HEK293 (cell line): Measurements from ENCODE around the gene RNF34.
"Not testable (repeated sequence)": the region's sequence is repeated elsewhere in the genome, so short reads cannot be mapped to it uniquely, and the experiment has no call there.

Experiments used
- YY1 ChIP-seq: fragments of 450-650 bp; formaldehyde crosslinking; IDR thresholded peaks from 2 replicates; pipeline ENCODE4 v1.5.1; 2018; ENCODE audit warnings: missing biosample characterization, missing genetic modification characterization
- ZEB2 ChIP-seq: fragments of 450-650 bp; formaldehyde crosslinking; IDR thresholded peaks from 2 replicates; pipeline ENCODE4 v1.5.1; 2016; ENCODE audit warnings: missing biosample characterization, missing genetic modification characterization
- TF ChIP-seq, protein P1 (sequence below): fragments of 450-650 bp; formaldehyde crosslinking; IDR thresholded peaks from 2 replicates; pipeline ENCODE4 v1.5.1; 2016; ENCODE audit warnings: missing biosample characterization, missing genetic modification characterization
- TF ChIP-seq, protein P2 (sequence below): fragments of 450-650 bp; formaldehyde crosslinking; IDR thresholded peaks from 2 replicates; pipeline ENCODE4 v1.5.1; 2016; ENCODE audit warnings: missing biosample characterization, missing genetic modification characterization, low read depth

DNA sequence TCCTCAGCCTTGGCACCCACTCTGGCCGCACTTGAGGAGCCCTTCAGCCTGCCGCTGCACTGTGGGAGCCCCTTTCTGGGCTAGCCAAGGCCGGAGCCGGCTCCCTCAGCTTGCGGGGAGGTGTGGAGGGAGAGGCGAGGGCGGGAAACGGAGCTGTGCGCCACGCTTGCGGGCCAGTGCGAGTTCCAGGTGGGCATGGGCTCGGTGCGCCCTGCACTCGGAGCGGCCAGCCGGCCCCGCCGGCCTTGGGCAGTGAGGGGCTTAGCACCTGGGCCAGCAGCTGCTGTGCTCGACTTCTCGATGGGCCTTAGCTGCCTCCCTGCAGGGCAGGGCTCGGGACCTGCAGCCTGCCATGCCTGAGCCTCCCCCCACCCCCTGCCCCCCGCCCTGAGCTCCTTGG lies 25.6 kb upstream of the RNF34 start:
- TF ChIP-seq, protein P1, sequence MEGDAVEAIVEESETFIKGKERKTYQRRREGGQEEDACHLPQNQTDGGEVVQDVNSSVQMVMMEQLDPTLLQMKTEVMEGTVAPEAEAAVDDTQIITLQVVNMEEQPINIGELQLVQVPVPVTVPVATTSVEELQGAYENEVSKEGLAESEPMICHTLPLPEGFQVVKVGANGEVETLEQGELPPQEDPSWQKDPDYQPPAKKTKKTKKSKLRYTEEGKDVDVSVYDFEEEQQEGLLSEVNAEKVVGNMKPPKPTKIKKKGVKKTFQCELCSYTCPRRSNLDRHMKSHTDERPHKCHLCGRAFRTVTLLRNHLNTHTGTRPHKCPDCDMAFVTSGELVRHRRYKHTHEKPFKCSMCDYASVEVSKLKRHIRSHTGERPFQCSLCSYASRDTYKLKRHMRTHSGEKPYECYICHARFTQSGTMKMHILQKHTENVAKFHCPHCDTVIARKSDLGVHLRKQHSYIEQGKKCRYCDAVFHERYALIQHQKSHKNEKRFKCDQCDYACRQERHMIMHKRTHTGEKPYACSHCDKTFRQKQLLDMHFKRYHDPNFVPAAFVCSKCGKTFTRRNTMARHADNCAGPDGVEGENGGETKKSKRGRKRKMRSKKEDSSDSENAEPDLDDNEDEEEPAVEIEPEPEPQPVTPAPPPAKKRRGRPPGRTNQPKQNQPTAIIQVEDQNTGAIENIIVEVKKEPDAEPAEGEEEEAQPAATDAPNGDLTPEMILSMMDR (tag by site-specific recombination) = not testable (repeated sequence)
- TF ChIP-seq YY1, ZEB2 (tag by site-specific recombination): not testable (repeated sequence)
- TF ChIP-seq, protein P2, sequence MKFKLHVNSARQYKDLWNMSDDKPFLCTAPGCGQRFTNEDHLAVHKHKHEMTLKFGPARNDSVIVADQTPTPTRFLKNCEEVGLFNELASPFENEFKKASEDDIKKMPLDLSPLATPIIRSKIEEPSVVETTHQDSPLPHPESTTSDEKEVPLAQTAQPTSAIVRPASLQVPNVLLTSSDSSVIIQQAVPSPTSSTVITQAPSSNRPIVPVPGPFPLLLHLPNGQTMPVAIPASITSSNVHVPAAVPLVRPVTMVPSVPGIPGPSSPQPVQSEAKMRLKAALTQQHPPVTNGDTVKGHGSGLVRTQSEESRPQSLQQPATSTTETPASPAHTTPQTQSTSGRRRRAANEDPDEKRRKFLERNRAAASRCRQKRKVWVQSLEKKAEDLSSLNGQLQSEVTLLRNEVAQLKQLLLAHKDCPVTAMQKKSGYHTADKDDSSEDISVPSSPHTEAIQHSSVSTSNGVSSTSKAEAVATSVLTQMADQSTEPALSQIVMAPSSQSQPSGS (tag by site-specific recombination) = not testable (repeated sequence)
